Measurements from ENCODE around the gene ZNF511.

DNA sequence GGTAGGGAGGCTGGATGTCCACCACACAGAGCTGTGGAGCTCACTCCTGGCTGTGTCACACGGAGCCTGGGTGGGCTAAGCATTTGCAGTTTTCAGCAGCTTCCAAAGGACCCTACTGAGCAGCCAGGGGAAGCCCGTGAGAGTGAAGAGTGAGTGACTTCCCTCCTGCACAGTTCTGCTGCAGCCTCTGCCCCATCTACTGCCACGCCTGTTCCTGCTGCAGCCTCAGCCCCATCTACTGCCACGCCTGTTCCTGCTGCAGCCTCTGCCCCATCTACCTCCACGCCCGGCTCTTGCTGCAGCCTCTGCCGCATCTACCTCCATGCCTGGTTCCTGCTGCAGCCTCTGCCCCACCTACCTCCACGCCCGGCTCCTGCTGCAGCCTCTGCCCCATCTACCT, 44.3 kb upstream of the ZNF511 start:
- TF ChIP-seq, protein P1, sequence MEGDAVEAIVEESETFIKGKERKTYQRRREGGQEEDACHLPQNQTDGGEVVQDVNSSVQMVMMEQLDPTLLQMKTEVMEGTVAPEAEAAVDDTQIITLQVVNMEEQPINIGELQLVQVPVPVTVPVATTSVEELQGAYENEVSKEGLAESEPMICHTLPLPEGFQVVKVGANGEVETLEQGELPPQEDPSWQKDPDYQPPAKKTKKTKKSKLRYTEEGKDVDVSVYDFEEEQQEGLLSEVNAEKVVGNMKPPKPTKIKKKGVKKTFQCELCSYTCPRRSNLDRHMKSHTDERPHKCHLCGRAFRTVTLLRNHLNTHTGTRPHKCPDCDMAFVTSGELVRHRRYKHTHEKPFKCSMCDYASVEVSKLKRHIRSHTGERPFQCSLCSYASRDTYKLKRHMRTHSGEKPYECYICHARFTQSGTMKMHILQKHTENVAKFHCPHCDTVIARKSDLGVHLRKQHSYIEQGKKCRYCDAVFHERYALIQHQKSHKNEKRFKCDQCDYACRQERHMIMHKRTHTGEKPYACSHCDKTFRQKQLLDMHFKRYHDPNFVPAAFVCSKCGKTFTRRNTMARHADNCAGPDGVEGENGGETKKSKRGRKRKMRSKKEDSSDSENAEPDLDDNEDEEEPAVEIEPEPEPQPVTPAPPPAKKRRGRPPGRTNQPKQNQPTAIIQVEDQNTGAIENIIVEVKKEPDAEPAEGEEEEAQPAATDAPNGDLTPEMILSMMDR (IDR thresholded peaks at IDR 0.05) = no peak
- TF ChIP-seq POLR2A (IDR thresholded peaks at IDR 0.05) = no peak
